ENCODE data around the gene SUSD3. TPM values are rescaled to one million over a fixed set of nuclear protein-coding genes. Genes with fewer than 3 reads are reported as not detected.

The SUSD3 gene
- total RNA-seq, 1 experiment from 2014 or later: 9.0 TPM

DNA sequence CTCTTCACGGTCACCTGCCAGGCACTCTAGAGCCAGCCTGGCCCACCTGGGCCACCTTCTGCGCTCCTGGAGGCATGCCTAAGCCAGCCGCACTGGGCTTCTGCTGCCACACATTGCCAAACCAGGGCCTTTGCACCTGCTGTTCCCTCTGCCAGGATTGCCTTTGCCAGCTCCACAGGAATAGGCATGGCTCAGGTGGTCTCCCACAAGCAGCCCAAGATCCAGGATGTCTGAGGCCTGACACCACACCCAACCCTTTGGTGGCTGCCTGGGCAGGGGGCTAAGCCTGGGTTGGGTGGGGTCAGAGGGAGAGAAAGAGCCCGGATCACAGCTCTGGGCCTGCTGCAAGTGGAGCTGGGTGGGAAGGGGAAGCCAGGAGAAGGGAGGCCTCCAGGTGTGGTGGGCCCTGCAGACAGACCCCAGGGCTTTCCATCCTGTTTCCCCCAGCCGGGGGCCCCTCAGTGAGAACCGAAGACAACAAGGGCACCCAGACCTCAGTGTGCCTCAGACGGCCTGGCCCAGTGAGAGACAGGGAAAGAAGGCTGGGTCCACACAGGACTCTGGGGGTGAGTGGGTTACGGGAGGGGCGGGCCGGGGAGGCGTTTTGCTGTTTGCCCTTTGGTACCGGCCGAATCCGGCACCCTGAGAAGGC, 672 bp upstream of the SUSD3 start:
- H3K18ac ChIP-seq (ENCODE audit: insufficient read length, low read depth, low read length): no peak overlapping the region
- H3K27me3 ChIP-seq (ENCODE audit: insufficient read depth, low read length): no peaks in the 10 kb centered on the region
- H2BK12ac ChIP-seq (ENCODE audit: insufficient read length, low read depth, low read length): no peak overlapping the region
- TF ChIP-seq, protein P1, sequence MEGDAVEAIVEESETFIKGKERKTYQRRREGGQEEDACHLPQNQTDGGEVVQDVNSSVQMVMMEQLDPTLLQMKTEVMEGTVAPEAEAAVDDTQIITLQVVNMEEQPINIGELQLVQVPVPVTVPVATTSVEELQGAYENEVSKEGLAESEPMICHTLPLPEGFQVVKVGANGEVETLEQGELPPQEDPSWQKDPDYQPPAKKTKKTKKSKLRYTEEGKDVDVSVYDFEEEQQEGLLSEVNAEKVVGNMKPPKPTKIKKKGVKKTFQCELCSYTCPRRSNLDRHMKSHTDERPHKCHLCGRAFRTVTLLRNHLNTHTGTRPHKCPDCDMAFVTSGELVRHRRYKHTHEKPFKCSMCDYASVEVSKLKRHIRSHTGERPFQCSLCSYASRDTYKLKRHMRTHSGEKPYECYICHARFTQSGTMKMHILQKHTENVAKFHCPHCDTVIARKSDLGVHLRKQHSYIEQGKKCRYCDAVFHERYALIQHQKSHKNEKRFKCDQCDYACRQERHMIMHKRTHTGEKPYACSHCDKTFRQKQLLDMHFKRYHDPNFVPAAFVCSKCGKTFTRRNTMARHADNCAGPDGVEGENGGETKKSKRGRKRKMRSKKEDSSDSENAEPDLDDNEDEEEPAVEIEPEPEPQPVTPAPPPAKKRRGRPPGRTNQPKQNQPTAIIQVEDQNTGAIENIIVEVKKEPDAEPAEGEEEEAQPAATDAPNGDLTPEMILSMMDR (conservative IDR thresholded peaks at IDR 0.05): no peak
- H4K8ac ChIP-seq (replicated peaks; ENCODE audit: insufficient read length, low read depth, low read length): no peak overlapping the region
- no peak overlapping the region for H2BK15ac ChIP-seq (ENCODE audit: low read depth, low read length)
- H2AFZ ChIP-seq (ENCODE audit: low read length): no peak overlapping the region
- no peaks in the 10 kb centered on the region for H3K79me2 ChIP-seq (ENCODE audit: insufficient read depth, low read length)
- H3K9ac ChIP-seq (ENCODE audit: extremely low read depth, insufficient read length, low read length): no peak overlapping the region
- H3K4ac ChIP-seq (ENCODE audit: low read depth, low read length): no peak overlapping the region
- no peaks in the 10 kb centered on the region for H3K23me2 ChIP-seq (ENCODE audit: insufficient read length, low read depth, low read length, poor library complexity, severe bottlenecking)
- DNase-seq: no peak
- peaks cover 42% of the 10 kb centered on the region for H3K27me3 Mint-ChIP-seq (ENCODE audit: low read depth)
- H3K4me2 ChIP-seq (ENCODE audit: insufficient read depth, insufficient read length, low read length): peak overlapping the region; percentile 12
- no peaks in the 10 kb centered on the region for H3K9me3 ChIP-seq (ENCODE audit: control insufficient read depth, low read depth, low read length)
- no peak overlapping the region for H3K23ac ChIP-seq (ENCODE audit: insufficient read length, low read depth, low read length)
- H4K5ac ChIP-seq (ENCODE audit: insufficient read length, low read depth, low read length): no peak overlapping the region
- H3T11ph ChIP-seq (ENCODE audit: low read length): no peak overlapping the region
- H3K79me1 ChIP-seq (ENCODE audit: insufficient read depth, low read depth, low read length, poor library complexity, severe bottlenecking): no peaks in the 10 kb centered on the region
- no peak overlapping the region for H2AK5ac ChIP-seq (ENCODE audit: insufficient read length, low read length)
- H3K56ac ChIP-seq (ENCODE audit: insufficient read length, low read depth, low read length): no peak overlapping the region
- H3K4me3 Mint-ChIP-seq: peak overlapping the region in 1 of 2 experiments; percentile 74; a peak in 3 of 5 replicates
- no peak overlapping the region for H2BK120ac ChIP-seq (ENCODE audit: low read depth, low read length, poor library complexity, severe bottlenecking)
- H4K91ac ChIP-seq (ENCODE audit: insufficient read length, low read depth, low read length): no peak overlapping the region
- no peak overlapping the region for H3K14ac ChIP-seq (ENCODE audit: insufficient read depth, low read length)
- H3K9me3 Mint-ChIP-seq: no peaks in the 10 kb centered on the region
- H4K20me1 ChIP-seq (ENCODE audit: control insufficient read depth, insufficient read depth, insufficient read length): no peaks in the 10 kb centered on the region
- H2BK20ac ChIP-seq (ENCODE audit: low read depth, low read length, poor library complexity, severe bottlenecking): no peak overlapping the region
- WGBS (ENCODE audit: extremely low coverage, insufficient read length, low lambda C conversion rate): no CpG with 5 or more reads among the region's 14 CpGs
- H2BK5ac ChIP-seq (ENCODE audit: insufficient read length, low read length): no peak overlapping the region
- peak overlapping the region in 1 of 3 experiments; percentile 86; a peak in 1 of 7 replicates for H3K27ac Mint-ChIP-seq
- H3K27ac ChIP-seq (ENCODE audit: insufficient read length, low read depth, low read length): no peak overlapping the region
- peaks cover 54 to 63% of the 10 kb centered on the region in 2 experiments for H3K4me1 Mint-ChIP-seq
- H3K36me3 Mint-ChIP-seq (ENCODE audit: insufficient read depth in 1 of 3, low read depth in 3 of 3): no peaks in the 10 kb centered on the region
- no peaks in the 10 kb centered on the region for H3K4me1 ChIP-seq (ENCODE audit: insufficient read depth, low read length)

Data from H9 (cell line).